ENCODE results near the gene NFATC1.

Gene NFATC1

DNA sequence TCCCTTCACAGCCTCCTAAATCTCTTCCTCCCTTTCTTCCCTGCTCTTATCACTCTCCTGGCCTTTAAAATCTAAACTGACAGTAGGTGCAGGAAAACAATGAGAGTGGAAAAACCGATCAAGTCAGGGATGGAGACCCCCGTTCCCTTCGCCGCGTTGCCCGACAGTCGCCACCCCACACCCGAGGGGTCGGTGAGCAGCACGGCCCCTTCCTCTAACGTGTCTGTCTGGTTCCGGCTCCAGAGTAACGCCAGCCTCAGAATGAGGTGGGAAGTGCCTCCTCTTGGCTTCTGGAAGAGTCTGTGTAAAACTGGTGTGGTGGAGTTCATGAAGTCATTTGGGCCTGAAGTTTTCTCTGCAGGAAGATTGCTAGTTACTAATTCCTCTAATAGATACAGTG is 138.6 kb downstream of the NFATC1 start:
- DNase-seq (ENCODE audit: low read depth in 2 of 2): no peak

DNA sequence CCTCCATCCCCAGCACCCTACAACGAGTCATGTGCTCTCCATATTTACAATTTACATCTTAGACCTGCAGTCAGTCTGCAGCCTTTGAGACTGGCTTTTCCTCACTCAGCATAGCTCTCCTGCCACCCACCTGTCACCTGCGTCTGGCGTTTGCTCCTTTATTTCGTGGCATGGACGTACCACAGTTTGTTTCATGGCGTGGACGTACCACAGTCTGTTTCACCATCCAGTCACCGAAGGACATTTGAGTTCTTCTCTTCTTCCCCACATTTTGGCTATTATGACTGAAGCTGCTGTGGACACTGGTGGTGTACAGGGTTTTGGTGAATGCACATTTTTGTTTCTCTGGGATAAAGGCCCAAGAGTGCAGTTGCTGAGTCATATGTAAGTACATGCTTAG is 142.0 kb downstream of the NFATC1 start:
- DNase-seq (ENCODE audit: low read depth in 2 of 2): no peak

DNA sequence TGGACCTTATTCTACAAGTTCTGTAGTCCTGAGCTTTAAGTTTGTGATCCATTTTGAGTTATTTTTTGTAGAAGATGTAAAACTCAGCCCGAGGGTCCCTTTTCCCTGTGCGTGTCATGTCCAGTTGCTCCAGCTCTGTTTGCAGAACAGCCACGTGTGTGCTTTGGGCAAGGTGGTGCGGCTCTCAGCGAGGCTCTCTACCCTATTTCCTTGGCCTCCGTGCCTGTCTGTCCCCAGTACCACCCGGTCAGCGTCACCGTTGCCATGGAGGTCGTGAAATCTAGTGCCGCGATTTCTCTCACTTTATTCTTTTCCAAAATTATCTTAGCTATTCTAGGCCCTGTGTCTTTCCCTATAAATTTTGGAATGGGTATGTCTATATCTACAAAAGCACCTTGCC is 142.9 kb downstream of the NFATC1 start:
- no peak for DNase-seq (ENCODE audit: low read depth in 2 of 2)

DNA sequence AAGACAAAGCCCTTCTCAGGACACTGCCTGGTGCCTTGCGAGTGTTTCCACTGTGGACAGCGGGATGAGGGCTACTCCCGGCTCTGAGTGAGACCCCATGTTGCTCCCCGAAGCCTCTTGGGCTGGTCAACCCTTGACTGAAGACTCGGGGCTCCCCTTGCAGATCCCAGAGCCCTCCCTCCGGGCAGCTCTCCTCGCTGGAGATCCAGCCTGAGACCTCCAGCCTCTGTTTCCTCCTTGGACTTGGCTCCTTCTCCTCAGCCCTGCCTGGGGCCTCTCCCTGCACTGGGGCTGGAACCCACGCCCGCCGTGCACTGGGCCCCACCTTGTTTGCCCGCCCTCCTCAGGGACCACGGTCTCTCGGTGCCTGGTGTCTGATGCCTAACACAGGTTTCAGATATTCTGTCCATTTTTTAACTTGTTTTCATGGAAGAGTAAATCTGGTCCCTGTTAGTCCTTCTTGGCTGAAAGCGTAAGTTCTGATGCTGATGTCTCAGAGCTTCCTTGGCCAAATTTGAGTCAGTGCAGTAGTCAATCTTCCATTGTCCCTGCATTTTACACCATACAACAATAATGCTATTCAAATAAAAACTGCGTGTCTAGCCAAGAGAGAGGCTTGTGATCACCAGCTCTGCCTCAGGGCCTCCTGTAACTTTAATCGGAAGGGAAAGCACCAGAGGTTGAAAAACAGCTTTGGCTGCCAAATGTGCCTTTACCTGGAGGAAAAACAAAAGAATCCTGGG is 144.6 kb downstream of the NFATC1 start:
- DNase-seq (ENCODE audit: low read depth in 2 of 2): no peak

DNA sequence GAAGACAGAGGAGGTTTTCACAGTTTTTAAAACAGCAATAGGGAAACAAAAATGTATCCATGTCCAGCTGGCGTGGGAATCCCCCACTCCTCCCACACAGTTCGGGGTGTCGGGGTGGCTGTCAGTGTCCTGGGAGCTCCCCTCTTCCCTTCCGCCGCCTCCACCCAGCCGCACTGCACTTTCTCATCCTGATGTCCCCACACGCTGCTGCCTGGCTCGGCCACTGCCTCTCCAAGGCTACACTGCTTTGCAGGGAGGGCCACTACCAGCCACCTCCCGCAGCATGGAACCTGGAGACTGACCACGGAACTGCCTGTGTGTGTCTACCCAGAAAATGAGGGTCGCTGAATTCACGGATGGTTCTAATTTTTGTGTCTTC is 145.2 kb downstream of the NFATC1 start:
- no peak for DNase-seq (ENCODE audit: low read depth in 2 of 2)

DNA sequence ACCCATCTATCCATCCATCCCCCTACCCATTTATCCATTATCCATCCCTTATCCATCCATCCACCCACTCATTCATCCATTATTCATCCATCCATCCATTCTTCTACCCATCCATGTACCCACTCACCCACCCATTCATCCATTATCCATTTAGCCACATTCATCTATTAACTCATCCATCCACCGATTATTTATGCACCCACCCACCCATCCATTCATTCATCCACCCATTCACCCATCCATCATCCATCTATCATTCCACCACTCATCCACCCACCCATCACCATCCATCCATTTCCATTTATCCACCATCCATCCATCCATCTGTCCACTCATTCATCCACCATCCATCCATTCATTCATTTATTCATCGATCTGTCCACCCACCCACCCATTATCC is 146.5 kb downstream of the NFATC1 start:
- no peak for DNase-seq (ENCODE audit: low read depth in 2 of 2)

DNA sequence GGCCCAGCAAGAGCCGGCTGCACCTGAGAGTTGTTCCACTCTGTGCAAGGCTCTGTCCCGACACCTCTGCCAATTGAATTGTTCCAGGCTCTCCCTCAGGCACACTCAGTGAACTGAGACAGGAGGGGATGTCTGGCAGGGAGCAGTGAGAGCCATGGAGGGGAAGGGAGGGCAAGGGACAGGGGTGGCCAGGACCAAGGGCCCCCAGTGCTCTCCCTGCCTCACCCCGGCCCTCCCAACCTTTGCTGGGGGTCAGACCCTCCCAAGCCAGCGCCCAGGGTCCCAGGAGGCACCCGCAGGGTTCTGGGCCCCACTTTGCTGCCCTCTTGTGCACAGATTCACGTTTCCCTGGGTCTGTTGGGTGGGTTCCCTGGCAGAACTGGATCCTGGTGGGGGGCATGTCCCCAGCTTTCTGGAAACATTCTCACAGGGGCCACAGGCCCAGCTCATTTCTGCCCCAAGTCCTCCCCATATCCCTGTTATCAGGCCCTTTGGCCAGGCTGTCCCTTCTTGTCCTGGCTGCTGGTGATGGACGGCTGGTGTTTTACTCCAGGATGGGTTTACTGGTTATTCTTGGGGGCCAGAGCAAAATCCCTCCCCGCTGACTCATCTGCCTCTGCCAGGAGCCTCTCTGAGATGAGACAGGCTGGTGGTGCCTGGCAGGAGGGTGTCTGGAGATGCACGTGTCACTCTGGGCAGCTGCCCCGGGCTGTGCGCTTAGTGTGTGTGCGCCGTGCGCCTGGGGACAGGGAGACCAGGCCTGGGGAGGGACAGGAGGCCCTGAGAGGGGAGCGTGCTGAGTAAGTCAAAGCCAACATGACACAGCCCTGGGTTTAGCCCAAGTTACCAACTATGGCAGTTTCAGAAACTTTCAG is 147.4 kb downstream of the NFATC1 start:
- DNase-seq (ENCODE audit: low read depth in 2 of 2): no peak

DNA sequence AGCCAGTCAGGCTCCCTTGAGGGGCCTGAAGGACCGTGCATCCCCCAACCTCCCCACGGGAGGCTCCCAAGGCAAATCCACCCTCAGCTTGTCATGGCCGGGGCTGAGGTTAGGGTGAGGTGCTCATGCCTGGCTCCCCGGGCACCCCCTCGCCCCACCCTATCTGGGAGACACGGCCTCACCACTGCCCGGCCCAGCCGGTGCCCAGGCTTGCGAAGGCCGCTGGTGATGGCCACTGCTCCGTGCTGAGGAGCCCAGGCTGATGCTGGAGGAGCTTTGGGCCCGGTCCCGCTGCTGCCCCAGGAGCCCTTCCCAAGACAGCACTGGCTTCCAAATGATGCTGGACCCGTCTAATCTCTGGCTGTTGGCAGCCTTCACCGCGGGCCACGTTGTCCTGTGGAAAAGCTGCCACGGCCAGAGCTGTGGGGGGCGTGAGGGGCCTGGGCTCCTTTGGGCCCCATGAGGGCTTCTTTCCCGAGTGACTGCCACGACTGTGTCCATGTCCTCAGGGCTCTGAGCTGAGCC is 148.2 kb downstream of the NFATC1 start:
- no peak for DNase-seq (ENCODE audit: low read depth in 2 of 2)

DNA sequence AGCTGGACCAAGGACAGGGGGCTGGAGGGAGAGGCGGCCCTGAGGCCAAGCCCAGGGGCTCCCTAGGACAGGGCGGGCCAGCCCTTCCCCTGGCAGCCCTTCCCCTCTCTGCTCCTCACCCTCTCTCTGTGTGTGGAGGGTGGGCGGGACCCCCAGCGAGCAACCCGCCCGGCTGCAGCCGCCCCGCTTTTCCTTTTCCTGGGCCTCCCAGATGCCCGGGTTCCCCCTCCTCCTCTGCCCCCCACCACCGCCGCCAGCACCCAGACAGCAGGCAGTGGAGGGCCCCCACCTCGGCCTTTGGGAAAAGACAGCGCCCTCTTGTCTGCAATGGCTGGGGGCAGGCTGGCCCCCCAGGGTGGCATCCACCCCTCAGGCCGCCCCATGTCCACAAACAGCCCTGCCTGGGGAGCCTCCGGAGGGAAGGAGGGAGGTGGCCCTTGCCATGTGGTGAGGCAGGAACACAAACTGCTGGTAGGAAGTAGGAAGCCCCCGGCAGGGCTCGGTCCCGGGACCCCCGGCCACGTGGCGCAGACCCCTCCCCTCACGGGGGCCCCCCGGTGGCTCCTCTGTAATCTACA is 148.7 kb downstream of the NFATC1 start:
- DNase-seq (ENCODE audit: low read depth in 2 of 2): no peak

DNA sequence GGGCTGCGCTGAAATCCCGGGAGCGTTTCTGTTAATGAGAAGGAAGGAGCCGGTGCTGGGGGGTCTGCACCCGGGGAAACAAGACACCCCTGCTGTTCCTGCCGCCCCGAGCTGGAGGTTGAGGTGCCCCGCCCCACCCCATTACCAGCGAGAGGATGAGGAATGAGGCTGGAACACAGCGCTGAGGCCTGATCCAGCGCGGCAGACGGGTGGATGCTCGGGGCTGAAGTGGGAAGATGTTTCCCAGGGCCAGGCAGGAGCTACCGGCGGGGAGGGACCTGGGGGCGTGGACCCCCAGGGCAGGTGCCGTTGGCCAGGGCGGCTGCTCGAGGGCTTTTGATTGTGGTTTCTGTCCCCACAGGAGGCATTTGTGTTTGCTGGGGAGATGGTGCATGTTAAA is 149.5 kb downstream of the NFATC1 start:
- DNase-seq (ENCODE audit: low read depth in 2 of 2): no peak

DNA sequence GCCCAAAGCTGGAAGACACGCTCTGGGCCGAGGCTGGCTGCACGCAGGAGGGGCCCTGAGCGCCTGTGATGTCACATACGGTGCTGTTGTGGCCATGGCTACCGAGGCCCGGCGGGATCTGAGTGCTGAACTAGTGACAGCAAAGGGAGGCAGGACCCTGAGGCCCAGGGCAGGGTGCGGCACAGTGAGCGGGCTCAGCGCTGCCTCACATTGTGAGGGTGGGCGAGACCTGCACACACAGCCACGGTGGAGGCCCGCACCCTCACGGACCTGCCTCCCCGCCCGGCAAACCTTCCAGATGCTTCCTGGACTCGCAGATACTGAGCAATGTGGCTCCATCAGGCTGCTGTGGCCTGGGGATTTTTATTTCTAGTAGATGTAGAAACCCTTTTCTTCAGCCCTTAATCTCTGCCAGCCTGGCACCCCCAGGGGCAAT is 150.0 kb downstream of the NFATC1 start:
- DNase-seq (ENCODE audit: low read depth in 2 of 2): no peak

DNA sequence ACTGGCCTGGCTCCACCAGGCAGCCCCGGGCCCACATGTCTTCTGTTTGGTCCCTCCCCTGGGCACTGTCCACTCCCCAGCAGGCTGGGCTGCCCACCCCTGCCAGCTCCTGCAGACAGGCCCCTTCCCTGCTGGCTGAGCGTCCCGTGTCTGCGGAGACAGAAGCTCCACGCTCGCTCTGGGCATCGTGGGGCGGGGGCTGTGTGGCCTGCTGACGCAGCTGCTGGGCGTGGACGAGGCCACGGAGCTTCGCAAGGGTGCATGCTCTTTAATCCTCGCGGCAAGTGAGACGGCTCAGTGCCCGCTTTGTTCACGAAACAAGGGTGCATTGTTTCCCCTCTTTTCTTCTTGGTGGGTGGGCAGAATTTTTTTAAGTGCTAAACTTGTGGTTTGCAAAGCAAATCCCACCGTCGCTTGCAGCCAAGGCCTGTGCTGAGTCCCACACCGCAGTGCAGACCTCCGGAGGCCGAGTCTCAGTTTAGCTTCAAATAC is 151.1 kb downstream of the NFATC1 start:
- DNase-seq (ENCODE audit: low read depth in 2 of 2): no peak

DNA sequence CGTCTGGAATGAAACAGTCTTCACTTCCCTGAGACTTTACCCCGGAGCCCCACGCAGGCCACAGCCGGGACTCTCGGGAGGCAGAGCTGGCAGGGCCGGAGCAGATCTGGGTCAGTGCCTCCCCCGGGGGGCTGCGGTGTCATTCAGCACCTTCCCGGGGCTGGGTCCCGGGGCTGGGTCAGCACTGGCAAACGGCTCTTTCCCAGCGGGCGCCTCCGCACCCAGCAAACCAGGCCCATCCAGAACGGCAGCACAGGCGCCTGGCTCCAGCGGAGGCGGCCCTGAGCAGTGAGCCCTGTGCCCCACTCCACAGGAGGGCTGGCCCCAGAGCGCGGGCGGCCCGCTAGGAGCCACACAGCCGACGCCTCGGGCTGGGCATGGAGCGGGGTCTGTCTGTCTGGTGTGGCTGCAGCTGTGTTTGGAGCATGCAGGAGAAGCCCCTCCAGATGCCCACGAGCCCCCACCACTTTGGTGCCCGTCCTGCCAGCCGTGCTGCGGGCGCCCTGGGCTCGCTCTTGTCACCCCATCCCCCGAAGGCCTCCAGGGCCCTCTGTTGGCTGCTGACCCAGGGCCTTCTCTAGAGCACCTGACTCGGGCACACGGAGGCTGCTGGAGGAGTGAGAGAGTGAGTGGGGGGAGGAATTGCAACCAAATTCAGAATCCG is 151.8 kb downstream of the NFATC1 start:
- DNase-seq (ENCODE audit: low read depth in 2 of 2): no peak

DNA sequence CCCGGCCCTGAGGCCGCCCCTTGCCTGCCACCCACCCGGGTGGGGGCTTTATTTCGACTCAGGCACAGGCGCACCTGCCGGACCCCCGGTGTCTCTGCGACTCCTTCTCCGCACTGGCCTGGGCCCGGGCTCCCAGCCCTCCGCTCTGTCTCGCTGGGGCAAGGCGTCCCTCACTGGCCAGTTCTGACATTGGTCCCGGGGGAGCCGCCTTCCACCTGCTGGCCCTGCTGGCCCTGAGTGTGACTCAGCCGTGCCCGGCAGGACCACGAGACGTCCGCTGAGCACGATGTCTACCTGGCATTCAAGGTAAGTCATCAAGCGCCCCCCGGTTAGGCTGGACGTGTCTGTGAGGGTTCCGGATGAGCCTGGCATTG is 152.3 kb downstream of the NFATC1 start:
- no peak for DNase-seq (ENCODE audit: low read depth in 2 of 2)

DNA sequence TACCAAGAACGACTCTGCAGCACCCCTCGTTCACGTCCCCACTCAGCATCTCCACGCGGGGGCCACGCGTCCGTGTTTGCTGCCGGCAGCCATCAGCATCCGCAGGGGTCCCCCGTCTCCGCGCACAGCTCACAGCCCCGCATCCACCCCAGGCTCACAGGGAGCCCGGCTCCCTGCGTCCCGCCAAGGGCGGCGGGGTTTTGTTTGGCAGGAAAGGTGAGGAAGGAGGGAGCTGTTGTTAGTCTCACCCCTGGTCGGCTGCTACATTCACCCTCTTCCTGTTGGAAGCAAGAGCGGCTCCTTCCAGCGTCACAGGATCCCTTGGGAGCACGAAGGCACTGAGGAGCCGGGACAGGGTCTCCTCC is 152.9 kb downstream of the NFATC1 start:
- no peak for DNase-seq (ENCODE audit: low read depth in 2 of 2)

DNA sequence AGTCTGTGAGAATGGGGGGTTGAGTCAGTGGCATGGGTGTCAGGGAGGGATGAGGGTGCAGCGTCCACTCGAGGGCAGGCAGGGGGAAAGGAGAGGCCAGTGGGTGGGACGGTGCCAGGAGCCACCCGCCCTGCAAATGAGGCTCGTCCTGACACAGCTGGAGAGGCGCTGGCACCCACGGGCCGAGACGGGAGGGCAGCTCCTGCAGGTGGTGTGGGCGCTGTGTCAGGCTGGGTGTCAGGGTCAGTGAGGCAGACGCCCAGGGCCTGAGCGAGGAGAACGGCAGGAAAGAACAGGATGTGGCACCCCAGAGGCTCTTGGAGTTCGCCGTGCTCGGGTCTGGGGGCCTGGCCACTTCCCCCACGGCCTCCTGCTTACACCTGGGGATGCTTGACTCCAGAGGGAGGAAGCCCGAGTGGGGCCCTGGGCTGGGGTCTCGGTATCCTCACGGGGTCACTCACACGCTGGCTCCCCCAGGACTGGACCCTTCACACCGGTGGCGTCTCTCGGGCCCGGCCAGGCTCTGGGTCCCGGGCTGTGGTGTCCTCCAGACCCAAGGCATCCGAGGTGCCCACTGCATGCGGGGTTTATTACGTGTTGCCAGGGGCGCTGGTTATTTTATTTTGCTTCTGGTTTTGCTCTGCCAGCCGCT is 153.4 kb downstream of the NFATC1 start:
- DNase-seq (ENCODE audit: low read depth in 2 of 2): no peak

DNA sequence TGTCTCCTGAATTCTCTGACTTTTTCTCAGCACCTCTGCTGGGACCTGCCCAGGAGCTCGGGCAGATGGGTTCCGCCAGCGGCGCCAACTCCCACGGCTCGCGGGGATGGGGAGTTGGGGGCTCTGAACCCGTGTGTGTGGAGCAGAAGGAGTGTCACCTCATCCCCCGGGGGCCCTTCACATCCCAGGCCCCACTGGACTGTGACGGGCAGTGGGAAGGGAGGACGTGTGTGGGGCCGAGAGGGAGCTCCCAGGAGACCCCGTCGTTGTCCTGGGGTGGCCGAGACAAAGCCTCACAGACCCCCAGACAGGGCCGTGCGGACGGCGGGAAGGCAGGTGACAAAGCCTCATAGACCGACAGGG is 153.9 kb downstream of the NFATC1 start:
- no peak for DNase-seq (ENCODE audit: low read depth in 2 of 2)

DNA sequence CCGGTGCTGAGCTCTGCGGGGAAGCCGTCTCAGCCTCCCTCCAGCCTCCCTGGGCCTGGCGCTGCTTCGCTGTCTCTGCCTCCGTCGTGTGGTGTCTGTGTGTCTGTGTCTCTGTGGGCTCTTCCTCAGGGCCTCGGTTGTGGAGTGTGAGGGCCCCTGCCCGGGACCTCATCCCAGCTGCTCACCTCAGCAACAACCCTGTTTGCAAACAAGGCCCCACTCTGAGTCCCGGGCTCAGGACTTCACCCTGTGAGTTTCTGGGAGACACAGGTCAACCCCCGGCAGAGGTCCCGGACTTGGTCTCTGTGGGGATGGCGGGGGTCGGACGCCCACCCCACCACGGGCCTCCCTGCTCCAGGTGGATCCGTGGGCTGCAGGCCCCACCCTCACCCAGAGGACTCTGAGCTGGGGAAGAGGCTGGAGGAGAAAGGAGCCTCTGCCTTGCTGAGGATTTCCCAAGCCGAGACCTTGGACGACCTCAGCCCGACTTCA is 156.5 kb downstream of the NFATC1 start:
- no peak for DNase-seq (ENCODE audit: low read depth in 2 of 2)

DNA sequence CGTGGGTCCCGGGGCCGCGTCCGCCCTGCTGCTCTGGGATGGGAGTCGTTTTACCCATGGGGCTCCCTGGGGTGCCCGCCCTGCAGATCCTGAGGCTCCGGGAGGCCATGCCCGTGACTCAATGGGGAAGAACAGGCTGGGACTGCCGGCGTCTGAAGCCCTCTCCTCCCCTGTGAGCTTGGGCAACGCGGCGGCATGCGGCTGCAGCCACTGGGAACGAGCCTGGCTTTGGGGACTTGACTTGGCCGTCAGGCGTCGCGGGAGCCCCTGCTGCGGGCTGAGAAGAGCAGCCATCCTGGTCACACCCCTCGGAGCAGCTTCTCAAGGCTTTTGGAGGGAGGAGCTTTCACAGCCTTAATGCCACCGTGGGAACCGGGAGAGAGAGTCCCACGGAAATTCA is 157.0 kb downstream of the NFATC1 start:
- DNase-seq (ENCODE audit: low read depth in 2 of 2): no peak

DNA sequence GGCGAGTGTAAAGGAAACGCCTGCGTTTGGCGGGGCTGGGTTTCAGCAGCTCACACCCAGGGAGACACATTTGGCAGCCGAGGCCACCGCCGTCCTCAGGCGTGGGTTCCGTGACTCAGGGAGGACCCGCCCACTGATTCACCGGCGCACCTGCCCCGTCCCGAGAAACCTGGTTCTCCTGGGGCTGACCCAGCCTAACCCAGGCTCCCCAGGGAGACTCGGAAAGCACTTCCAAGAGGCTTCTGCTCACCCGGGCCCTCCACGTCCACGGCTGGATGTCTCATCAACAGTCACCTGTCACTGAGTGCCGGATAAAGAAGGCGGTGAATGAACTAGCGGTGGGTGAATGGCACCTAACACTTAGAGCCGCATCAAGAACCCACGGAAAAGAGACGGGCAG is 157.4 kb downstream of the NFATC1 start:
- no peak for DNase-seq (ENCODE audit: low read depth in 2 of 2)

DNA sequence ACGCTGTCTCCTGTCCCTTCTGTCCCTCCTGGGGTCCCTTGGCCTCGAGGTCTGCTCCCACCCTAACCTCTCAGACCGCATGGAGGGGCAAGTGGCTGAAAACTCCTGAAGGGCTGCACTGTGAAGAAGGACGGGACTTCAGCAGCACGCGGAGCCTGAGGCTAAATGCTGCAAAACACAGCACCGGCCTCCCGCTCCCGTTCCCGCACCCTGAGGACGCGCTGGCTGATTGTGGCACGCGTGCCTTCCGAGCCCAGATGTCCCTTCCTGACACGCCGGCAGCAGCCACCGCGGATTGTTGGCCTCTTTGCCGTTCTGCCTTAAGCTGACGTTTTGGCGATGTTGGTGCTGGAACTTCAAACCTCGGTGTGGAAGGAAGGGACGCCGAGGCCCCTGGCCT is 158.0 kb downstream of the NFATC1 start:
- no peak for DNase-seq (ENCODE audit: low read depth in 2 of 2)
